ENCODE data around the gene LATS2.

Gene LATS2

GRCh38 chr13:21048901-21049698 is 12.3 kb downstream of the LATS2 start:
- Histone ChIP-seq H3K4me3 (replicated peaks; ENCODE audit: insufficient read depth, low read length) (no peak overlapping the region), H3K27ac (replicated peaks) (no peak overlapping the region), H3K27me3 (ENCODE audit: insufficient read depth, poor library complexity, severe bottlenecking) (no peaks in the 10 kb centered on the region)
- DNase-seq (ENCODE audit: low read depth in 1 of 2, low spot score in 1 of 2): no peak
- no peak for TF ChIP-seq REST (IDR thresholded peaks at IDR 0.05; ENCODE audit: insufficient replicate concordance, low read depth)
- TF ChIP-seq GABPA (IDR thresholded peaks at IDR 0.05; ENCODE audit: low read depth): no peak
- no peak for TF ChIP-seq POLR2AphosphoS5 (IDR thresholded peaks at IDR 0.05; ENCODE audit: low read depth)
- no peak for TF ChIP-seq CTCF (IDR thresholded peaks at IDR 0.05; ENCODE audit: insufficient read depth, low read length)

GRCh38 chr13:21047591-21048282 is 13.6 kb downstream of the LATS2 start:
- DNase-seq (ENCODE audit: low read depth in 1 of 2, low spot score in 1 of 2): no peak
- TF ChIP-seq REST (IDR thresholded peaks at IDR 0.05; ENCODE audit: insufficient replicate concordance, low read depth): no peak
- no peak for TF ChIP-seq GABPA (IDR thresholded peaks at IDR 0.05; ENCODE audit: low read depth)
- TF ChIP-seq POLR2AphosphoS5 (IDR thresholded peaks at IDR 0.05; ENCODE audit: low read depth): no peak
- no peak for TF ChIP-seq CTCF (IDR thresholded peaks at IDR 0.05; ENCODE audit: insufficient read depth, low read length)
- Histone ChIP-seq H3K4me3 (replicated peaks; ENCODE audit: insufficient read depth, low read length) (no peak overlapping the region), H3K27me3 (ENCODE audit: insufficient read depth, poor library complexity, severe bottlenecking) (no peaks in the 10 kb centered on the region), H3K27ac (replicated peaks) (no peak overlapping the region)

- TF ChIP-seq SPI1 (IDR thresholded peaks at IDR 0.05; ENCODE audit: borderline replicate concordance, low read depth) (no peak), POLR2AphosphoS5 (IDR thresholded peaks at IDR 0.05; ENCODE audit: low read depth) (no peak), CTCF (IDR thresholded peaks at IDR 0.05; ENCODE audit: insufficient read depth, low read length) (no peak), GABPA (IDR thresholded peaks at IDR 0.05; ENCODE audit: low read depth) (no peak), REST (IDR thresholded peaks at IDR 0.05; ENCODE audit: insufficient replicate concordance, low read depth) (no peak)
- no peak for DNase-seq (ENCODE audit: low read depth in 1 of 2, low spot score in 1 of 2)
- Histone ChIP-seq H3K27ac (replicated peaks) (no peak overlapping the region), H3K27me3 (ENCODE audit: insufficient read depth, poor library complexity, severe bottlenecking) (no peaks in the 10 kb centered on the region), H3K4me3 (replicated peaks; ENCODE audit: insufficient read depth, low read length) (no peak overlapping the region)
Observed at GRCh38 chr13:21047087-21047486, 14.3 kb downstream of the LATS2 start.
